HepG2 (cell line): ENCODE measurements around the gene COL18A1. TPM values are rescaled to one million over a fixed set of nuclear protein-coding genes. Genes with fewer than 3 reads are reported as not detected.

Experiments used
- ATAC-seq: fragments of 200-7000 bp; cut with Tn5 transposase; 3 replicates; pipeline ENCODE4 v1.9.1; 2020; ENCODE audit warnings: mild to moderate bottlenecking, moderate library complexity
- BruUV-seq: library from RNA; stranded (reverse); fragments of 400-500 nt; replicated peaks from 2 replicates; lab custom pipeline; 2021; lab: Mats Ljungman, UMichigan
- CTCF ChIA-PET: fragments of 300-600 bp; formaldehyde crosslinking; extraction: SDS; loops from one replicate; lab custom pipeline; 2021; ENCODE audit warnings: low total read pairs, inconsistent platforms, low intra/inter-chr PET ratio; lab: Yijun Ruan, JAX
- POLR2A ChIA-PET: fragments of 350-600 bp; sonication (Branson Sonifier 250); formaldehyde crosslinking; loops from one replicate; lab custom pipeline; 2020; ENCODE audit warnings: antibody characterized with exemption, inconsistent platforms; lab: Yijun Ruan, JAX
- DNase-seq: peaks from one replicate; pipeline ENCODE4 v3.0.0-alpha.2; 2015; ENCODE audit warnings: low spot score
- FAIRE-seq: peaks from 3 replicates; lab custom pipeline; 2011; peaks lifted over from hg19 to GRCh38; lab: Jason Lieb, UNC
- H2AFZ ChIP-seq: one replicate; pipeline ENCODE4 v1.6.1; 2011; ENCODE audit warnings: low read length, inconsistent platforms
- H3K27ac ChIP-seq: fragments of 300-600 bp; 3 replicates; pipeline ENCODE4 v1.8.0; 2011; ENCODE audit warnings: mixed run types, mild to moderate bottlenecking, mixed read lengths, low read length, inconsistent platforms; ENCODE audit not compliant: insufficient read depth; ENCODE audit errors: extremely low read length
- H3K27me3 ChIP-seq, 2 experiments: fragments of 200-600 bp in 1 of 2; 2 replicates in 1 of 2; 3 replicates in 1 of 2; pipeline versions ENCODE4 v1.6.0 to v1.8.0; 2011; ENCODE audit warnings: low read length in 2 of 2, mild to moderate bottlenecking in 2 of 2, moderate library complexity in 2 of 2, inconsistent platforms in 1 of 2; ENCODE audit not compliant: insufficient read depth in 2 of 2, control insufficient read depth in 1 of 2
- H3K36me3 ChIP-seq, 2 experiments: fragments of 200-600 bp in 1 of 2; replicated peaks in 1 of 2; 2 replicates in 1 of 2; 3 replicates in 1 of 2; pipeline versions ENCODE4 v1.5.1 to v1.8.0; 2011; ENCODE audit warnings: low read length in 2 of 2, inconsistent platforms in 1 of 2; ENCODE audit not compliant: insufficient read depth in 2 of 2, control insufficient read depth in 1 of 2
- H3K4me1 ChIP-seq: 2 replicates; pipeline ENCODE4 v1.5.1; 2012; ENCODE audit warnings: low read length, inconsistent platforms; ENCODE audit not compliant: insufficient read depth
- H3K4me2 ChIP-seq: 2 replicates; pipeline ENCODE4 v1.6.0; 2011; ENCODE audit warnings: low read depth, low read length, inconsistent platforms
- H3K4me3 ChIP-seq, 3 experiments: fragments of 200-600 bp in 1 of 3; sonication (generic), shearing (Covaris generic) in 1 of 3; replicated peaks in 1 of 3; 2 replicates each; pipeline ENCODE4 v1.5.1; 2011 to 2016; ENCODE audit warnings: low read length in 3 of 3, inconsistent platforms in 2 of 3, low read depth in 2 of 3, mild to moderate bottlenecking in 2 of 3, control low read depth in 1 of 3, mixed read lengths in 1 of 3; ENCODE audit not compliant: insufficient read depth in 1 of 3
- H3K79me2 ChIP-seq: one replicate; pipeline ENCODE4 v1.6.1; 2011; ENCODE audit warnings: low read length, inconsistent platforms; ENCODE audit not compliant: insufficient read depth
- H3K9ac ChIP-seq: 2 replicates; pipeline ENCODE4 v1.6.0; 2011; ENCODE audit warnings: mild to moderate bottlenecking, low read depth, low read length, inconsistent platforms; ENCODE audit not compliant: insufficient read depth
- H3K9me3 ChIP-seq: 2 replicates; pipeline ENCODE4 v1.5.1; 2012; ENCODE audit warnings: mild to moderate bottlenecking, low read length
- H4K20me1 ChIP-seq: 2 replicates; pipeline ENCODE4 v1.6.0; 2011; ENCODE audit warnings: inconsistent platforms, mild to moderate bottlenecking, low read length, moderate library complexity; ENCODE audit not compliant: insufficient read depth
- KAT2B ChIP-seq: fragments of 150-350 bp; IDR thresholded peaks from 2 replicates; pipeline ENCODE4 v1.6.1; 2014; ENCODE audit warnings: low read depth, low read length, borderline replicate concordance
- KDM5B ChIP-seq: sonication (generic); formaldehyde crosslinking; IDR thresholded peaks from 2 replicates; pipeline ENCODE4 v1.4.0; 2020; ENCODE audit warnings: missing genetic modification reagents, mild to moderate bottlenecking, borderline replicate concordance
- RFX1 ChIP-seq: fragments of 450-650 bp; IDR thresholded peaks from 2 replicates; pipeline ENCODE4 v1.6.1; 2017
- ZNF816 ChIP-seq: sonication (generic); formaldehyde crosslinking; IDR thresholded peaks from 2 replicates; pipeline ENCODE4 v1.8.0; 2022; ENCODE audit warnings: missing genetic modification reagents, mild to moderate bottlenecking, borderline replicate concordance
- WGBS: methylation state at CpG from one replicate; pipeline ENCODE4 v1.1.6; 2017; ENCODE audit warnings: low lambda C conversion rate; 5-methylcytosine and 5-hydroxymethylcytosine counted together
- in situ Hi-C: cut with HindIII; loops from 2 replicates; pipeline ENCODE4 v1.10.0; 2017; ENCODE audit warnings: low pct_unique_long_range_greater_than_20kb; ENCODE audit not compliant: extremely low pct_ligation_motif_present
- intact Hi-C: fragments of 100-400 bp; cut with micrococcal nuclease; formaldehyde crosslinking; loops from one replicate; pipeline ENCODE4 v1.10.0; 2022; ENCODE audit not compliant: unreplicated experiment
- polyA plus RNA-seq, 8 experiments: library from polyadenylated mRNA; depleted of rRNA in 3 of 8; stranded (reverse) in 7 of 8; unstranded in 1 of 8; fragments of >200 nt; fragmentation: Illumina TruSeq in 4 of 8; extraction: Trizol in 4 of 8; gene quantifications; 2 replicates each; pipeline versions ENCODE4 v1.2.1 to v1.2.3, GENCODE V29; 2011 to 2016; ENCODE audit warnings: low read depth in 4 of 8, missing spikeins in 1 of 8, mixed read lengths in 1 of 8; ENCODE audit not compliant: insufficient read depth in 1 of 8
- total RNA-seq, 5 experiments: library from RNA; depleted of rRNA; stranded (reverse); fragments of >200 nt; fragmentation: Illumina TruSeq; extraction: Trizol; gene quantifications; 2 replicates each; pipeline ENCODE4 v1.2.3, GENCODE V29; 2016; ENCODE audit warnings: low read depth in 1 of 5
- TF ChIP-seq, protein P1 (sequence below): sonication (generic); formaldehyde crosslinking; IDR thresholded peaks from 2 replicates; pipeline ENCODE4 v1.5.0; 2020; ENCODE audit warnings: mild to moderate bottlenecking, missing genetic modification reagents
- TF ChIP-seq, protein P2 (sequence below): IDR thresholded peaks from 2 replicates; pipeline ENCODE4 v1.6.1; 2016; ENCODE audit warnings: control low read depth
- TF ChIP-seq, protein P3 (sequence below): IDR thresholded peaks from 2 replicates; pipeline ENCODE4 v1.6.1; 2016; ENCODE audit warnings: low read depth
- TF ChIP-seq, protein P4 (sequence below): sonication (generic); formaldehyde crosslinking; IDR thresholded peaks from 2 replicates; pipeline ENCODE4 v1.8.0; 2022; ENCODE audit warnings: mild to moderate bottlenecking, missing genetic modification reagents, moderate library complexity

The COL18A1 gene
- total and polyA plus RNA-seq, 2 of the 13 experiments (the other 11 are each of a cell fraction or from before 2014, with no cell fraction given) = 79.0 to 102 TPM

DNA sequence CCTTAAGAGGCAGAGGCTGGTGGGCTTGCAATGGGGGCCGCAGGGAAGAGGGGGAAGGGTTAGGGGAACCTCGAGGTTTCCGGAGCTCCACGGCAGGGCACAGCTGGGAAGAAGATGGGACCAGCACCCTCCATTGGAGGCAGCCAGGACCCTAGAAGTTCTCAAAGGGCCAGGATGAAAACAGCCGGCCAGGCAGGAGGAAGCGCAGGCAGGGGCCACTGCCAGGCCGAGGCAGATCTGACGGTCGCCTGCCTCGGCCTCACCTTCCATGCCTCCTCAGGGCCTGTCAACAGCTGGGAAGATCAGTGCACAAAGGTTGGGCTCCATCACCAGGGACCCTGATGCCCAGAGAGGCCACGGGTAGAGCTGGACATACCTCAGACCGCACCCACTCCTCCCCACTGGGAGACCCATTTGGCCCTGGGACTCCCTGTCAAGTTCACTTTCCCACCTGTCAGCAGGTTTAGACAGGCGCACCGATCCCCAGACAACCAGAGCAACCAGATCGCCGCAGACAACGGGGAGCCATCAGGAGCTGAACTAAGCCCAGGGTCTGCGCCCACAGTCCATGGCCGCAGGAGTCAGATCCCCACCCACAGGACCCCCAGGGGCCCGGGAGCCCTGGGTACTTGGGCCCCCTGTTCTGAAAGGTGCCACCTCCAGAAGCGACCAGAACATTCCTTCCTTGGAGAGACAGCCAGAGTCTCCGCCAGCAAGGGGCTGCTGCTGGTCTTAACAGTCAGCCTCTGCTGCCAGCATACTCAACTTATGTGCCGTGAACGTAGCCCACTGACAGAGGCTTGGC, 135.0 kb downstream of the COL18A1 start:
- no peak overlapping the region for H2AFZ ChIP-seq
- intact Hi-C loops = no loop called here
- ChIA-PET CTCF (no interaction called here), POLR2A (interaction anchor here (0.6 to 1.6 kb wide), 2 partner anchors 11 to 69 kb away, joined by 3 to 4 read pairs; no protein-coding TSS in a partner anchor)
- no peaks in the 10 kb centered on the region for H4K20me1 ChIP-seq
- in situ Hi-C loops = no loop called here
- TF ChIP-seq, protein P1, sequence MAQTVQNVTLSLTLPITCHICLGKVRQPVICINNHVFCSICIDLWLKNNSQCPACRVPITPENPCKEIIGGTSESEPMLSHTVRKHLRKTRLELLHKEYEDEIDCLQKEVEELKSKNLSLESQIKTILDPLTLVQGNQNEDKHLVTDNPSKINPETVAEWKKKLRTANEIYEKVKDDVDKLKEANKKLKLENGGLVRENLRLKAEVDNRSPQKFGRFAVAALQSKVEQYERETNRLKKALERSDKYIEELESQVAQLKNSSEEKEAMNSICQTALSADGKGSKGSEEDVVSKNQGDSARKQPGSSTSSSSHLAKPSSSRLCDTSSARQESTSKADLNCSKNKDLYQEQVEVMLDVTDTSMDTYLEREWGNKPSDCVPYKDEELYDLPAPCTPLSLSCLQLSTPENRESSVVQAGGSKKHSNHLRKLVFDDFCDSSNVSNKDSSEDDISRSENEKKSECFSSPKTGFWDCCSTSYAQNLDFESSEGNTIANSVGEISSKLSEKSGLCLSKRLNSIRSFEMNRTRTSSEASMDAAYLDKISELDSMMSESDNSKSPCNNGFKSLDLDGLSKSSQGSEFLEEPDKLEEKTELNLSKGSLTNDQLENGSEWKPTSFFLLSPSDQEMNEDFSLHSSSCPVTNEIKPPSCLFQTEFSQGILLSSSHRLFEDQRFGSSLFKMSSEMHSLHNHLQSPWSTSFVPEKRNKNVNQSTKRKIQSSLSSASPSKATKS (CRISPR knock-in tag) = no peak
- TF ChIP-seq, protein P2, sequence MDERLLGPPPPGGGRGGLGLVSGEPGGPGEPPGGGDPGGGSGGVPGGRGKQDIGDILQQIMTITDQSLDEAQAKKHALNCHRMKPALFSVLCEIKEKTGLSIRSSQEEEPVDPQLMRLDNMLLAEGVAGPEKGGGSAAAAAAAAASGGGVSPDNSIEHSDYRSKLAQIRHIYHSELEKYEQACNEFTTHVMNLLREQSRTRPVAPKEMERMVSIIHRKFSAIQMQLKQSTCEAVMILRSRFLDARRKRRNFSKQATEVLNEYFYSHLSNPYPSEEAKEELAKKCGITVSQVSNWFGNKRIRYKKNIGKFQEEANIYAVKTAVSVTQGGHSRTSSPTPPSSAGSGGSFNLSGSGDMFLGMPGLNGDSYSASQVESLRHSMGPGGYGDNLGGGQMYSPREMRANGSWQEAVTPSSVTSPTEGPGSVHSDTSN (CRISPR knock-in tag) = no peak
- TF ChIP-seq, protein P3, sequence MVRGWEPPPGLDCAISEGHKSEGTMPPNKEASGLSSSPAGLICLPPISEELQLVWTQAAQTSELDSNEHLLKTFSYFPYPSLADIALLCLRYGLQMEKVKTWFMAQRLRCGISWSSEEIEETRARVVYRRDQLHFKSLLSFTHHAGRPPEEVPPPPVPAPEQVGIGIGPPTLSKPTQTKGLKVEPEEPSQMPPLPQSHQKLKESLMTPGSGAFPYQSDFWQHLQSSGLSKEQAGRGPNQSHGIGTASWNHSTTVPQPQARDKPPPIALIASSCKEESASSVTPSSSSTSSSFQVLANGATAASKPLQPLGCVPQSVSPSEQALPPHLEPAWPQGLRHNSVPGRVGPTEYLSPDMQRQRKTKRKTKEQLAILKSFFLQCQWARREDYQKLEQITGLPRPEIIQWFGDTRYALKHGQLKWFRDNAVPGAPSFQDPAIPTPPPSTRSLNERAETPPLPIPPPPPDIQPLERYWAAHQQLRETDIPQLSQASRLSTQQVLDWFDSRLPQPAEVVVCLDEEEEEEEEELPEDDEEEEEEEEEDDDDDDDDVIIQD = no peak
- TF ChIP-seq RFX1 (no peak), KAT2B (no peak), ZNF816 (CRISPR knock-in tag) (no peak), KDM5B (no peak)
- TF ChIP-seq, protein P4, sequence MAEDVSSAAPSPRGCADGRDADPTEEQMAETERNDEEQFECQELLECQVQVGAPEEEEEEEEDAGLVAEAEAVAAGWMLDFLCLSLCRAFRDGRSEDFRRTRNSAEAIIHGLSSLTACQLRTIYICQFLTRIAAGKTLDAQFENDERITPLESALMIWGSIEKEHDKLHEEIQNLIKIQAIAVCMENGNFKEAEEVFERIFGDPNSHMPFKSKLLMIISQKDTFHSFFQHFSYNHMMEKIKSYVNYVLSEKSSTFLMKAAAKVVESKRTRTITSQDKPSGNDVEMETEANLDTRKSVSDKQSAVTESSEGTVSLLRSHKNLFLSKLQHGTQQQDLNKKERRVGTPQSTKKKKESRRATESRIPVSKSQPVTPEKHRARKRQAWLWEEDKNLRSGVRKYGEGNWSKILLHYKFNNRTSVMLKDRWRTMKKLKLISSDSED (CRISPR knock-in tag) = no peak
- H3K36me3 ChIP-seq = peaks cover 1 to 18% of the 10 kb centered on the region in 2 experiments; a peak in 2 of 5 replicates
- H3K79me2 ChIP-seq = peaks cover 39% of the 10 kb centered on the region
- H3K4me3 ChIP-seq = peak overlapping the region in 1 of 3 experiments; percentile 80; a peak in 1 of 6 replicates
- no peak for ATAC-seq
- H3K9me3 ChIP-seq = no peaks in the 10 kb centered on the region
- H3K4me1 ChIP-seq = peaks cover 49% of the 10 kb centered on the region
- H3K27me3 ChIP-seq = peaks cover 0 to 11% of the 10 kb centered on the region in 2 experiments; a peak in 3 of 5 replicates
- no peak for DNase-seq
- no peak overlapping the region for H3K9ac ChIP-seq
- no peak overlapping the region for H3K27ac ChIP-seq
- no TSS peak for BruUV-seq
- FAIRE-seq = no peak
- H3K4me2 ChIP-seq = peak overlapping the region; percentile 86
- WGBS = 93% methylated on average over 10 of the region's 24 CpGs
